Mucosa of descending colon (tissue), 3 donors: ENCODE measurements around the gene NME4. TPM values are rescaled to one million over a fixed set of nuclear protein-coding genes. Genes with fewer than 3 reads are reported as not detected.
"Not testable (repeated sequence)": the region's sequence is repeated elsewhere in the genome, so short reads cannot be mapped to it uniquely, and the experiment has no call there.

Source experiments
- ATAC-seq: fragments of 200-7000 bp; cut with Tn5 transposase; one replicate; pipeline ENCODE4 v1.9.1; 2020; ENCODE audit warnings: mild to moderate bottlenecking, moderate library complexity
- DNase-seq, 3 donors: peaks; one replicate each; pipeline ENCODE4 v3.0.0-alpha.2; 2020
- H3K36me3 ChIP-seq: fragments of 200-600 bp; one replicate; pipeline ENCODE4 v1.8.0; 2021; ENCODE audit warnings: low read depth, mild to moderate bottlenecking
- H3K4me1 ChIP-seq: fragments of 200-600 bp; one replicate; pipeline ENCODE4 v1.8.0; 2021; ENCODE audit warnings: low read depth, mild to moderate bottlenecking
- H3K4me3 ChIP-seq: fragments of 200-600 bp; one replicate; pipeline ENCODE4 v1.8.0; 2021; ENCODE audit warnings: mild to moderate bottlenecking
- H3K9me3 ChIP-seq: fragments of 200-600 bp; one replicate; pipeline ENCODE4 v1.8.0; 2021; ENCODE audit warnings: mild to moderate bottlenecking
- intact Hi-C, 2 donors: fragments of 100-400 bp; cut with DNase I in 1 of 2; cut with micrococcal nuclease in 1 of 2; formaldehyde crosslinking; loops; one replicate each; pipeline versions ENCODE4 v1.11.0 to v1.11.1; 2022; cut with DNase I, micrococcal nuclease
- long read RNA-seq, 2 donors: library from polyadenylated mRNA; unstranded; transcript quantifications; one replicate each; pipeline ENCODE4 v2.0.0, GENCODE V29; 2019 to 2021
- total RNA-seq, 3 donors: library from RNA; stranded (reverse); fragmentation: NEBNext Ultra II Directional in 2 of 3; extraction: Animal tissue kit (Norgen Biotek cat#: 25700) in 2 of 3; gene quantifications; one replicate each; pipeline versions ENCODE4 v1.2.1 to v1.2.4, GENCODE V29; 2021 to 2023
- TF ChIP-seq, protein P1 (sequence below): fragments of 200-600 bp; IDR thresholded peaks from one replicate; pipeline ENCODE4 v1.8.0; 2022; ENCODE audit warnings: antibody characterized with exemption, mild to moderate bottlenecking
- donor health status: DM: no; HTN: no; CAD: no; lungs with moderate emphysema.
- donor health status: DM: no; HTN: no; CAD: no.
- donor health status: DM: no; HTN: yes; CAD: no.

NME4 gene
- total RNA-seq = 100 to 1,000 TPM in 1 of 3 donors, 10 to 100 TPM in 2; 24.5 to 125 (median 43.6) TPM
- long read RNA-seq, donor 1, transcript NME4-211 (6 exons, 1,193 nt) = minor isoform, 13 of 134 reads
- long read RNA-seq, donor 1, transcript NME4-201 (5 exons, 995 nt) = major isoform, 68 of 134 reads
- long read RNA-seq, donor 1, partial matches to known transcripts = 18 of 134 reads
- long read RNA-seq, donor 1, other reads (novel, unspliced or antisense) = 27 of 134 reads
- long read RNA-seq, donor 2, transcript NME4-201 (5 exons, 995 nt) = major isoform, 8 of 14 reads
- long read RNA-seq, donor 2, partial matches to known transcripts = 0 of 14 reads
- long read RNA-seq, donor 2, other reads (novel, unspliced or antisense) = 3 of 14 reads

DNA sequence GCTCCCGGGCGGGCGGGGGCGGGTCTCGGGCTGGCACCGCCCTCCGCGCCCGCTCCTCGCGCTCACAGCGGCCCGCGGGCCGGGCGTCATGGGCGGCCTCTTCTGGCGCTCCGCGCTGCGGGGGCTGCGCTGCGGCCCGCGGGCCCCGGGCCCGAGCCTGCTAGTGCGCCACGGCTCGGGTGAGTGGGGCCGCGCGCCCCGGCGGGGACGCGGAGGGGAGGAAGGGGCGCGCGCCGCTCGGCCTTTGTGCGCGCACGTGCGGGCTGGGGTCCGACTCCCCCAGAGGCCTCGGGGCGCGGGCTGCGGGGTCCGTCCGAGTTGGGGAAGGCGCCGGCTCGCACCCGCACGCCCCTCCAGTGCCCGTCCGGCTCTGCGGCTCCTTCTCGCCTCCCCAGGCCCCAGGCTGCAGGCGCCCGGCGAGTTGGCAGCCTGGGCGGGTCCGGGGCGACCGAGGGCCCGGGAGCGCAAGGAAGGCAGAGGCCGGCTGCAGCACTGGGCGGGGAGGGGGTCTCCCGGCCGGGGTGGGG, at the start of gene NME4:
Gene NME4, plus strand, starts transcription at position 65 of the 527 bp plus-strand sequence. Its CDS starts 24 bp downstream, at position 89.
- Histone ChIP-seq H3K4me1 (peaks cover 10% of the 10 kb centered on the region), H3K4me3 (peak within 1 kb of the TSS; percentile 19), H3K36me3 (no peaks in the 10 kb centered on the region), H3K9me3 (no peaks in the 10 kb centered on the region)
- intact Hi-C loops = no loop called here
- TF ChIP-seq, protein P1, sequence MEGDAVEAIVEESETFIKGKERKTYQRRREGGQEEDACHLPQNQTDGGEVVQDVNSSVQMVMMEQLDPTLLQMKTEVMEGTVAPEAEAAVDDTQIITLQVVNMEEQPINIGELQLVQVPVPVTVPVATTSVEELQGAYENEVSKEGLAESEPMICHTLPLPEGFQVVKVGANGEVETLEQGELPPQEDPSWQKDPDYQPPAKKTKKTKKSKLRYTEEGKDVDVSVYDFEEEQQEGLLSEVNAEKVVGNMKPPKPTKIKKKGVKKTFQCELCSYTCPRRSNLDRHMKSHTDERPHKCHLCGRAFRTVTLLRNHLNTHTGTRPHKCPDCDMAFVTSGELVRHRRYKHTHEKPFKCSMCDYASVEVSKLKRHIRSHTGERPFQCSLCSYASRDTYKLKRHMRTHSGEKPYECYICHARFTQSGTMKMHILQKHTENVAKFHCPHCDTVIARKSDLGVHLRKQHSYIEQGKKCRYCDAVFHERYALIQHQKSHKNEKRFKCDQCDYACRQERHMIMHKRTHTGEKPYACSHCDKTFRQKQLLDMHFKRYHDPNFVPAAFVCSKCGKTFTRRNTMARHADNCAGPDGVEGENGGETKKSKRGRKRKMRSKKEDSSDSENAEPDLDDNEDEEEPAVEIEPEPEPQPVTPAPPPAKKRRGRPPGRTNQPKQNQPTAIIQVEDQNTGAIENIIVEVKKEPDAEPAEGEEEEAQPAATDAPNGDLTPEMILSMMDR = no peak
- DNase-seq (peak in 1 of 3 donors; percentile 58), ATAC-seq (no peak)

DNA sequence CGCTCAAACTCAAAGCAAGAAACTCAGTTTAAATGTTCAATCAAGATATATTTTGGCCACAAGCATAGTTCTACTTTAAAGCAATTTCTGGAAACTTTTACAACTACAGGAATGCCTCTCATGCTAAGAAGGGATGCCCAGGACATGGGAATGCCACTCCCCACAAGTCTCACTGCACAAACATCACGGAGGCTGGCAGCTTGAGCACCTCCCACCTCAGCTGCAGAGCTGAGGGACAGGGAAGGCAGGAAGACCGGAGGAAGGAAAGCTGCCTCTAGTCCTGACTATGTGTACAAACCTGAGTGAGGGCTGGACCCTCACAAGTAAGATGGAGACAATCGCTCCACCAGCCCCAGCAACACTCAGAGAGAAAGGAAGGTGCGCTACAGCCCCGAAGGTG, 49.8 kb upstream of the NME4 start:
- H3K4me3 ChIP-seq = no peak overlapping the region
- DNase-seq (no peak), ATAC-seq (no peak)
- TF ChIP-seq, protein P1 = no peak
- intact Hi-C loops = no loop called here
- peaks cover 10% of the 10 kb centered on the region for H3K4me1 ChIP-seq
- no peaks in the 10 kb centered on the region for H3K9me3 ChIP-seq
- no peaks in the 10 kb centered on the region for H3K36me3 ChIP-seq

GRCh38 chr16:348495-348894, 48.5 kb upstream of the NME4 start:
- ATAC-seq, H3K9me3 ChIP-seq, H3K4me3 ChIP-seq, DNase-seq, H3K36me3 ChIP-seq, intact Hi-C loops: not testable (repeated sequence)
- H3K4me1 ChIP-seq = peaks cover 15% of the 10 kb centered on the region

- TF ChIP-seq, protein P1 = no peak
- Histone ChIP-seq H3K4me1 (peaks cover 15% of the 10 kb centered on the region), H3K9me3 (no peaks in the 10 kb centered on the region), H3K36me3 (no peaks in the 10 kb centered on the region), H3K4me3 (no peak overlapping the region)
- ATAC-seq (no peak), DNase-seq (no peak)
- intact Hi-C loops = no loop called here
Measured at GRCh38 chr16:349211-349610, 47.8 kb upstream of the NME4 start.

DNA sequence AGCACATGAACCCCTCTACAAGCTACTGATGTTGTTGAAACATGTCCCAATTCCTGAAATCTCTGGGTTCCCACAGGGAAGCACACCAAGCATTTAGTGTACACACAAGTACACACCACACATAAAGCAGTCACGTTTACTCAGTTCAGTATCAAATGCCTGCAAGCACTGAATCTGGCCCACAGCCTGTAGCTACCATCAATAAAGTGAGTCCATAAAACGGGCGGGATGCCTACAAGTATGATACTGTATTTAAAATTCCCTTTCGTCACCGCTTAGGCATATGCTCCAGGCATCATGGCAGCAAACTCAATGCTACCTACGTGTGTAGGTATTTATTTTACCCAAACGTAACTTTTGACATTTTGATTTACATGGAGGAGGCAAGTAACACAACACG, 46.8 kb upstream of the NME4 start:
- ATAC-seq (no peak), DNase-seq (peak in 1 of 3 donors; percentile 67)
- TF ChIP-seq, protein P1 = no peak
- Histone ChIP-seq H3K9me3 (no peaks in the 10 kb centered on the region), H3K36me3 (no peaks in the 10 kb centered on the region), H3K4me1 (peaks cover 15% of the 10 kb centered on the region), H3K4me3 (no peak overlapping the region)
- intact Hi-C loops = no loop called here

DNA sequence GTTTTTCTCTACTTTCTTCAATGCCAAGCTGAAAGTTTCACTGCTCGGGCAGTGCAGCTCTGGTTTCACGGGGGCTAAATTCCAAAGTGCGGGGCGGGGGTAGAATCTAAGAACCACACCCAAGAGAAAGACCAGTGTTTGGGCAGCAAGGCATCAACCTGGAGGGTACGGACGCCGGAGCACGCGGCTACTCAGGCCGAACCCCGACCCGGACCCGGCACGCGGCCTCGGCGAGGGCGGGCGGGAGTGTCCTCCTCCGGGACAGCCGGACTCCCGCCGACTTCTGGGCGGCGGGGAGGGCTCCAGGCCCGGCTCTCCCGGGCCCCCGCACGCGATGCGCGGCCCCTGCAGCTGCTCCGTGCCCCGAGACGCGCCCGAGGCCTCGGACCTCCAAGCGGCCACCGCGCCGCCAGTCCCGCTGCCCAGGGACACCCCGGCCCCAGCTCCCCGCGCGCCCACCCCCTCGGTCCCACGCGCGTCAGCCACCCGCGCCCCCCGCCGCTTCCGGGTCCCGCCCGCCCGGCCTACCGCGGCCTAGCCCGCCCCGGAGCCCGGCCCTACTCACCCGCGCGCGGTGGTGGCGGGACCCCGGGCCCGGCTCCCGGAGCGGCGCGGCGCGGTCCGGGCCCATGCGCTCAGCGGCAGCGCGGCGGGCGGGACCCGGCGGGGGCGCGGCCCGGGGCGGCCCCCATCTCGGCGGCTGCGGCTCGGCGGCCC, 45.0 kb upstream of the NME4 start:
- H3K9me3 ChIP-seq = no peaks in the 10 kb centered on the region
- no peak for ATAC-seq
- no peaks in the 10 kb centered on the region for H3K36me3 ChIP-seq
- DNase-seq = peak; percentile 67 to 74 (median 71)
- TF ChIP-seq, protein P1 = no peak
- H3K4me3 ChIP-seq = peak overlapping the region; percentile 68
- H3K4me1 ChIP-seq = peaks cover 15% of the 10 kb centered on the region
- intact Hi-C loops = no loop called here
